GM18868 (cell line): ENCODE data around the gene NAA38.

Experiments used
- ATAC-seq: cut with Tn5 transposase; IDR thresholded peaks from one replicate; pipeline ENCODE4 v1.9.1; 2021; ENCODE audit warnings: mild to moderate bottlenecking, moderate library complexity; ENCODE audit not compliant: unreplicated experiment

Gene NAA38

DNA sequence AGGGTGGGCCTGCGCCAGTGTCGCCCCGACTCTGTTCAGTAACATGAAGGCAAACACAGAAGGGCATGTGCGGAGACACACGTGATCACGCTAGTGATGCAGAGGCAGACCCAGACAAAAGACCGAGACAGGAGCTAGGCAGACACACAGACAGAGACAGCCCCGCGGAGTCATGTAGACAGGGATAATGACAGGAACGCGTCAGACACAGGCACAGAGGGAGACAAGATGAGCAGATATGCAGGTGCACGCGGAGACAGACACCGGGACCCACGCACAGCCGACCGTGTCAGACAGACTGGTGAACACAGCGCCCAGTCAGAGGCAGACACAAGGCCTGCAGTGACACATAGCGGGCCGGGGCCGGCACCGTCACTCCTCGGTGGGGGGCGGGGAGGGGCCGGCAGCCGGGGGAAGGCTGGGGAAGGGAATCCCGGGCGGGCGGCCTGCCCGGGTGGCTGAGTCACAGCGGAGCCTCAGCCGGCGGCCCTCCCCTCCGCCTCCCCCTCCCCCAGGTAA lies 15.9 kb downstream of the NAA38 start:
- peak; percentile 11 for ATAC-seq

DNA sequence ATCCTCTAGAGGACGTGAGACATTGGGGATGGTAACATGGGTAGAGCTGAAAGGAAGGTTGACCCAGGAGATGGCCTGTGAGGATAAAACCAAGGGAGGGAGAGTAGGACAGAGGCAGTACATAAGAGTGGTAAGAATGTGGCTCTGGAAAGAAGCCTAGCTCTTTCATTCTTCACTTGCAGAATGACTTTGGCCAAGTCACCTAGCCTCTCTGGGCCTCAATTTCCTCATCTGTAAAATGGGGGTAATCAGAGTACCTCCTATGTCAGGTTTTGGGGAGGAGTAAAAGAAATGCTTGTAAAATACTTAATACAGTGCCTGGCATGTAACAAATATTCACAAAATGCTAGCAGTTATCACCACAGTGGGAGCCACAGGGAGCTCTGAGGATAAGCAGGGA lies 16.5 kb downstream of the NAA38 start:
- ATAC-seq, result no peak

DNA sequence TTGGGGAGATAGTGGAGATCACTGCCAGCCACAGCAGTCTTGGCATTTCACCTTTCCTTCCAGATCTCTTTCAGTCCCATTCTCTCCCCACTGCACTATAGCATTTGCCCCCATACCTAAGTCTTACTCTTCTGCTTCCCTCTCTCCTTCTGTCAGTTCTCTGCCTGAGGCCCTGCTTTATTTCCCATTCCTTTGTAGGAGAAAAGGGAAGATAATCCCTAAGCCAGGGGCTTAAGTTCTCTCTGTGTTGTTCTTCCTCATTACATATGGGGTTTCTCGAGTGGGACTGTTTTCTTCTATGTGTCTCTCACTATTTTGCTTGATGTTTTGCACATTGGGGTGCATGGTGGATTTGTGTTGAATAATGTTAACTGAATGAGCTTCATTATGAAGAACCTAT lies 16.9 kb downstream of the NAA38 start:
- no peak for ATAC-seq

DNA sequence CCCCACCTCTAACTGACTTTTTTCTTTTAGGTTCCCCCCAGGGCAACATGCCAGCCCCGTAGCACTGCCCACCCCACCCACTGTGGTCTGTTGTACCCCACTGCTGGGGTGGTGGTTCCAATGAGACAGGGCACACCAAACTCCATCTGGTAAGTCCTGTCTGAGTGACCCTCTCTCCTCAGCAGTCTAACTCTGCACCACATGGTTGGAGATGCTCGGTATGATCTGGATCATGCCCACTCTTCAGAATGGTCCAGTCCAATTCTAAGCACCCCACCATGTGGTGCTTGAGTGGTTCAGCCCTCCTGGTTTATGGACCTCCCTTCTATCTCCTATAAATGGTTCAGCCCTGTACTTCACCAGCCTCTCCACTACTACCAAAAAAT lies 17.5 kb downstream of the NAA38 start:
- ATAC-seq, result no peak

DNA sequence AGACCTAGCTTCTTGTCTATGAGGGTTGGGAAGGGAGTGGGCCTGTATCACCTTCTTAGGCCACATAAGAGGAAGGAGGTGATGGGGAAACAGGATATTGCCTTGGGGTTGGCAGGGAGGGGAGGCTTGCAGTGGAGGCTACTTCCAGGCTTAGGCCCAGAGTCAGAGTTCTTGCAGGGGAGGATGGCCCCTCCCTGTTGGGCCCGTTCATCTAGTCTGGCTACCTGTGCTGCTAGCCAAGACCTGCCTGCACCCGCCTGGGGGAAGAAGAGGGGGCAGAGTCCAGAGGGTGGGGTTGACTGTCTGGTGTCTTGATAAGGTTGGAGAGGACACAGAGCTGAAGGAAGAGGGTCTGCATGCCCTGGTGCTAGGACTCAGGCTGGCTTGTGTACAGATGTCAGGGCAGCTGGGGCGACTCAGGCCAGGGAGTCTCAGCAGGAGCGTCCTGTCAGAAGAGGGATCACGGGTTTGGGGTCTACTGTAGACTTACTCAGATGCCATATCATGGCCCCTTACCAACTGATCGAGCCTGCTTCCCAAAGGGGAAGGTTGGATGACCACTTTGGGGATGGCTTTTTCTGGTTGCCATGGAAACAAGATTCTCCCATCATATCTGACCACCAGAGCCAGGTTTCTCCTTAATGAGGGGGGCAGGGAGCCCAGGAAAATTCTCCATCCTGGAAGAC lies 18.0 kb downstream of the NAA38 start:
- ATAC-seq, result no peak

DNA sequence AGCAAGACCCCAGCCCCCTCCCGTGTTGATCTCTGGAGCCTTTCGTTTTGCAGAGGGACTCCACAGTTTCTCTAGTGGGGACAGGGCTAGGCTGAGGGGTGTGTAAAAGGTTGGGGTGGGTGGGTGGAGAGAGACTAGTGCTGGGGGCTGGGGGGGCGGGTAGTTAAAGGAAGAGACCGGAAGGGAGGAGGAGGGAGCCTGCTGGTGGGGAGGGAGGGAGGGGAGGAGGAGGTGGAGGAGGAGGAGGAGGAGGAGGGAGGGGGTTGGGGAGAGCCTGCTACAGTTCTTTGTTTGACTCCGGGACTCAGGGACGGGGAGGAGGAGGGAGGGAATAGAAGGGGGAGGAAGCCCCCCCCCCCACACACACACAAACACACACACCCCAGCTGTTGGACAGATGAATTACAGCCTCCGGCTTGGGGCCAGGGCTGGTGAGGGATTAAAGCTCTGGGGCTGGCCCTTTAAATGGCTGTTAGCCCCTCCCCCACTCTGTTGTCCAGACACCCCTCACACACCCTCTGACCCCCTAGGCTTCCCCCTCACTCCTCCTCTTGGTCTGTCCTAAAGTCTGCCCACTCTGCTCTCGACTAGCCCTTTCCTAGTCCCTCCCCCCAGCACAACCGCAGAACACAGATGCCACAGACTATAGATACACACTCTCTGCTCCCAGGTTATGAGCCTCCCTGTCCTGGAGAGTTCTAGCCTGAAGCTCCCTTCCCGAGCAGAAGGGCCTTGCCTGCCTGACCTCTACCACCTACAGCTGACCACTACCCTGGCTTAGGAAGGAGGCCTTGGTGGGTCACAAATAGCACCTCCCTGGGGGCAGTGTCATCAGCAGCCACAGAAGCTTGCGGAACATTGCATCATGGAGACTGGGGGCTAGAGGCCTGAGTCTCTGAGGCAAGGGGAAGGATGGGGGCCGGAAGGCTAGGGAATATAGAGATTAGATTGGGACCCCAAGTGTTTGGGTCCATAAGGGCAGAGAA lies 19.0 kb downstream of the NAA38 start:
- ATAC-seq, result no peak

DNA sequence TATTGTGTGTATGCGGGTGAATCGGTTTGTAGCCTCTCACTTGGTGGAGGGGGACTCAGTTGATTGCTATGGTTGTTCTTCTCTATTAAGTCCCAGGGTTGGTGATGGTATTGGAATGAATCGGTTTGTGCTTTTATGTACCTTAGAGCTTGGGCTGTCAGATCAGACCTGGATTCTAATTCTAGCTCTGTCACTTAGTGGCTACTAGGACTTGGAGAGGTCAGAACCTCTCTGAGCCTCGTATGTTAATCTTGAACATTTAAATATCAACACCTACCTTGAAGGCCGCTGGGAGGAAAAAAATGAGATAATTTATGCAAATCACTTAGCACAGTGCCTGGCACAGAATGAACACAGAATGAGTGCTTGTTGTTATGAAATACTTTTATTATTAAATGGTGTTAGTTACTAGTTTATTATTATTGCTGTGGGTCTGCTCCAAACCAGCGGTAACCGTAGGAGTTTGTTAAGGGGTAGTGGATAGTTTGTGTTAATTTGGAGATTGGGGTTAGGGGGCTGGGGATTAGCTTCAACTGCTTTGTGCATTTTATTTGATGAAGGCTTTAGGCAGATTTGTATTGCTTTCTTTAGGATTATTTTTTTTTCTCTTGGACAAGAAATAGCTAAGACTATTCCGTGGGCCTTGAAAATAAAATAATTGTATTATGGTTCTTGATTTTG lies 19.8 kb downstream of the NAA38 start:
- no peak for ATAC-seq

DNA sequence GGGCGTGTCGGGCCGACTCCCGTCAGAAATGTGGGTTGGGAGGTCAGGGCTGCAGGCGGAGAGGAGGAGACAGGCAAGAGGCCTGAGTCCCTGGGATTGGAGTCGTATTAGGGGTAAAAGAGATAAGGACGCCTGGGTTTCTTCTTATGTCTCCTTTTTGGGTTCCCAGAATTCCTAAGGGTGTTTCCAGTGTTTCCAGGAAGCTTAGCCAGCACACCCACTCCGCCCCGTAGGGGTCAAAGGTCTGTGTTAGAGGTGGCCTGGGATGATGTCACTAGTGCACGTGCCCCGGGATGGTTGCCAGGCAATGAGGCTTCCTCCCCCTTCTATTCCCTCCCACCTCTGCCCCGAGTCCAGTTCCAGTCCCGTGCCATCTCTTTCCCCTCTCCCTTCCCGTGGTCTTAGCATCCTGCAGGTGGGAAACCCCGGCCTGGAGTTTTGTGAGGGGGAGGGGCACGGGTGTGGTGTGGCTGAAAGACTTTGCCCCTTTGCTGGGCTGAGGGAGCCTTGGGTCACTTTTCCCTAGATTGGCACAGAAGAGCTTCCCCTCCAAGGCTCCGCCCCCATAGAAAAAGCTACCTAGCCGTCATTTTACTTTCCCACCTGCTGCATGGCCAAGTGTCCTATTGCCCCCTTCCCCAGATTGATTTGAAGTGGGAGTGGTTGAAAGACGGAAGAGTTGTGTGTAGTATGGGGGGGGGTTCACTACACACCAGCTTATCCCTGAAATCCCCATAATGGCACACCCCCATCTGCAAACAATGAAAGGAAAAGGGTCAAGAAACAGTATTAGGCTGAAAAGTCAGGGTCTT lies 20.6 kb downstream of the NAA38 start:
- no peak for ATAC-seq

DNA sequence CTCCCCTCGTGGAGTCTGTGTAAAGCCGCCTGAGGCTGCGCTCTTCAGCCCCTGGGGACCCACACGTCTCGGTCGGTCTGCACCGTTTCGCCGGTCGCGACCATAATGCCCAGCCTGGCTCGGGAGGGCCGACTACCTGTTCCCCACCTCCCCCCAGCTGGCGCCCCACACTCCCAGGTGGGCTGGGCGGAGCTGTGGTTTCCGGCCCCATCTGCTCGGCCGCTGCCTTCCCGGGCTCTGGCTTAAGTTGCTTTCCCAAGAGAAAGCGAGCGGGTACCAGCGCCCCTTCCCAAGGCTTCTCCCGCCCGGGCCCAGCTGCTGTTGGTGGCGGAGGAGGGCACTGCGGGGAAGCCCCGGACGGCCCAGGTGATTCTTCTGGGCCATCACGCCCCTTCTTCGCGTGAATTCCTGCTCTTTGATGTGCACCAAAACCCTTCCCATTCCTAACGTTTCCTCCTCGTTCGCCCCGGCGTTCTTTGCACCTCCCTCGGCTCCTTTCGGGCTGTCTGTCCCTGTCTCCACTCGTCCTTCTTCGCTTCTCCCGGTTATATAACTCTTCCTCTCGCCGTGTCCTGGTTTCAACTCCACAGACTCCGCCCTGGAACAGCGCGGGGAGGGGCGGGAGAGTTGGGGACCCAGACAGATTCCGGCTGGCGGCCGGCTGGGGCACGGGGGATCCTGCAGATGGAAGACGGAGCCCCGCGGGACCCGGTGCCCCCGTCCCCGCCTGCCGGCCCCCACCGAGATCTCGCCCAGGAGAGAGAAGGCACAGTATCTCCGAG lies 21.4 kb downstream of the NAA38 start:
- no peak for ATAC-seq

DNA sequence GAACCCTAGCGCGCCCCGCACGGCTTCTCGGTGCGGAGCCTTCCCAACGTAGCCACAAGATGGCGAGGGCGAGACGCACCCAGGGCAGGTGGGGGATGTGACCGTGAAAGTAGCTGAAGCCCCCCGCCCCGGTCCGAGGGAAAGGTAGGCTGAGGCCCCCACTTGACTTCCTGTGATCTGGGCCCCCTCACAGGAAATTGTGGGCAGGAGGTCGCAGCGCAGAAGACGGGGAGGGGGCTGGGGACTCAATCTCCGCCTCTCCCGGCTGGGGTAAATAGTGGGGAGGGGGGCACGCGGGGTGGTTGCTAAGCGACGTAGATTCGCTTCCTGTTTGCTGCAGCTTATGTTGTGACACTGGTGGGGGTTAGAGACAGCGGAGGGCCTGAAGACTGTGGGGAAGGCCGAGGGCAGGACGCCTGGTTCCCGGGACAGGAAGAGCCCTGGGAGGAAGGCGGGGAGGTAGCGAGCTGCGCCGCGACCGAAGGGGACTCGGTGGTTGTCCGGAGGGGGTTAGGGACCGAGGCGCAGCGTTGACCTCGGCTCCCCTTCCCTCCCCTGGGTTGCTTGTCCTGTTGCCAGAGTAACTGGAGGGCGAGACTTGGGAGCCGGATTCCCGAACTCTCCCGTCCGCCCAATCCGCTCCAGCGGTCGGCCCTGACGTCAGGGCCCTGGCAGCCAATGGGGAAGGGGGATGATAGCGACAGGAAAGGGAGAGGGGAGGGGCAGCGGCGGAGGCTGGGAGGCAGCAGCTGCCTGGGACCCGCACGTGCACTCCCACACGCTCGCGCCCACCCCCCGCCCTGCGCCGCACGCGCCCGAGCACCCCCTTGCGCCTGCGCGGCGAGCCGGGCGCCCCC lies 22.2 kb downstream of the NAA38 start:
- peak; percentile 54 for ATAC-seq

DNA sequence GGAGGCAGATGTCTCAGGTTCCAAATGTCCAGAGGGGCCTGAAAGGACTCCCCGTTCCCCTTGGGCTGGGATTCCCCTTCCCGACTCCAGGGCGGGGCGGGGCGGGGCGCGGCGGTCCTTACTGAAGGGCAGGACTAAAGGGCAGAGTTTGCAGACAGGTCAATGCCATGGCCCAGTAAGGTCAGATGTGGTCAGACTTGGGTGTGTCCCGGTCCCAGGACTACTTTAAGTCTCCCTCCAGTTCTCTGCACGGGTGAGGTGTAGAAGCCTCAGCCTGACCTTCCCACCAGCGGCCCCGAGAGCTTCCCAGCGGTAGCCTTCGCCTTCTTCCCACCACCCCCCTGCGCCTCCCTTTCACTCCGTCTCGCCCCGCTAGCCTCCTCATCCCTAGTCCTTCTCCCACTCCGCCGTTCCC lies 22.8 kb downstream of the NAA38 start:
- no peak for ATAC-seq

DNA sequence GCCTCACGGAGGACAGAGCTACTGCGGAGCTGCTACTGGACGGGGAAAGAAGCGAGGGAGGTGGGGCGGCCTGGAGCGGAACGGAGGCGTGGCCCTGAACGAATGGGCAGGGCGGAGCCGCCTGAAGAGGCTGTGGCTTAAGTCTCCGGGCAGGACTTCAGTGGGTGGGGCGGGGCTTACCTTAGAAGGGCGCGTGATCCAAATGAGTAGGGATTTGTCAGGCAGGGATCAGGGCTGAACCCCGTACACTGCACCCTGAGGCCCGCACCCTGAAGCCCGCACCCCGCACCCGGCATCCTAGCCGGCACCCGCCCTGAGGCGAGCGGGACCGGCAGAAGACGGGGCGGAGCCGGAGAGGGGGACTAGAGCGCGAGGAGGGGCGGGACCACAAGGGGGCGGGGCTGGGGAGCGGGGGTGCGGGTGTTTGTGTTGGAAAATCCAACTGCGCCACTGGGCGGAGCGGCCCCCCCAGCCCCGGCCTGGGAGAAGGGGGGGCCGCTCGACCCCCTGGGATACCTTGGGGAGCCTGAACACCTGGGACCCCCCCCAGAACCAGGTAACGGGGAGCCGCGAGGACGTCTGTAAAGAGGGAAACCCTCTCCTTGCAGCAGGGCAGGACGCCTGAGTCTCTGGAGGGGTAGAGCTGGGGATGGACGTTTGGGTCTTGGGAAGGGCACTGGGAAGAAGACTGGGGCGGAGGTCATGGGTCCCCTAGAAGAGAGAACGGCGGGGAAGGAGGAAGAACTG lies 23.4 kb downstream of the NAA38 start, which contains the start of gene KDM6B:
Gene KDM6B, plus strand, starts transcription at position 423 of the 747 bp plus-strand sequence. CDS start 11,338 bp downstream, outside the sequence.
- ATAC-seq, result peak; percentile 50

DNA sequence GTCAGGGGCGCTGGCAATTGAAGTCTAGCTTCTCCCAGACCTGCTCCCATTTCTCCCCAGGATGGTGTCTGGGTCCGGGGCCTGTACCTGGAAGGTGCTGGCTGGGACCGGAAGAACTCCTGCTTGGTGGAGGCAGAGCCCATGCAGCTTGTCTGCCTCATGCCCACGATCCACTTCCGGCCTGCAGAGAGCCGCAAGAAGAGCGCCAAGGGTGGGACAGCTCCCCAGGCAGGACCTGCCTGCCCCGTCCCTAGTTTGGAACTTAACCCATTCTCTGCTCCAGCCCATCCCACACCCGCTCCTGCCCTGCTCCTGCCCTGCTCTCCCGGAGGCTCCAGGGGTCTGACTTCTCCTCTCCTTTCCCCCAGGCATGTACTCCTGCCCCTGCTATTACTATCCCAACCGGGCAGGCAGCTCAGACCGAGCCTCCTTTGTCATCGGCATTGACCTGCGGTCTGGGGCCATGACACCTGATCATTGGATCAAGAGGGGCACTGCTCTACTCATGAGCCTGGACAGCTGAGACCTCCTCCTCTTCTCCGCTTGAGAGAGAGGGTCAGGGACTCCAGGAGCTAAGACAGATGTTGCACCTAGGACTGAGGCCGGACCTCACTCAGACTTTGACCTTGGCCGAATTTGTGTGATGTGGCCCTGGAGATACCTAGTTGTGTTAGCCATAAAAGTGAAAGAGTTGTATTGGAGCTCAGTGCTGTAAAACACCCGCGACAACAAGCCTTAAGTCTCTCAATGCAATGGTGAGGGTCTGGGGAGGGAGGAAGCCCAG lies 24.2 kb downstream of the NAA38 start:
- ATAC-seq, result no peak

DNA sequence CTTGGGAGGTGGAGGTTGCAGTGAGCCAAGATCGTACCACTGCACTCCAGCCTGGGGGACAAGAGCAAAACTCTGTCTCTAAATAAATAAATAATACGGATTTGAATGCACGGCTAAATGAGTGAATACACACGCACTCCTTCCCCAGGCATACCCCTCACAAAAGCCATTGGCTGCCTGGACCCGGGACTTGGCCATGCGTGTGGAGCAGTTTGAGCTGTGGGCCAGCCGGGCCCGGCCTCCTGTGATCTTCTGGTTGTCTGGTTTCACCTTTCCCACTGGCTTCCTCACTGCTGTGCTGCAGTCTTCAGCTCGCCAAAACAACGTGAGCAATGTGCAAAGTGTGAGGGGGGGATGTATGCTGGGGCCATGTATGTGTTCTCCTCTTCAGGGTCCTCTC lies 24.9 kb downstream of the NAA38 start:
- ATAC-seq, result no peak

DNA sequence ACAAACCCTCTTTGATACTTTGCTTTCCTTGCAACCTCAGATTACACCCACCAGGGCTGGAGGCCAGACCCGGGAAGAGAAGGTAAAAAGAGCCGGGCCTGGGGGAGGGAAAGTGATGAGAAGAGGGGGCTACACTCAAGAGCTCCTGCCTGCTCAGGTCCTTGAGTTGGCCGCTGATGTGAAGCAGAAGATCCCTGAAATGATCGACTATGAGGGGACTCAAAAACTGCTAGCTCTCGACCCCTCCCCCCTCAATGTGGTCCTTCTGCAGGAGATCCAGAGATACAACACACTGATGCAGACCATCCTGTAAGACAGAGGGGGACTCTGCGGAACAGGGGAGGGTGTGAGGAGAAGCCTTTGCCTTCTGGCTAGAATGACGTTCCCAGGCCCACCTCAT lies 26.1 kb downstream of the NAA38 start:
- ATAC-seq, result no peak

DNA sequence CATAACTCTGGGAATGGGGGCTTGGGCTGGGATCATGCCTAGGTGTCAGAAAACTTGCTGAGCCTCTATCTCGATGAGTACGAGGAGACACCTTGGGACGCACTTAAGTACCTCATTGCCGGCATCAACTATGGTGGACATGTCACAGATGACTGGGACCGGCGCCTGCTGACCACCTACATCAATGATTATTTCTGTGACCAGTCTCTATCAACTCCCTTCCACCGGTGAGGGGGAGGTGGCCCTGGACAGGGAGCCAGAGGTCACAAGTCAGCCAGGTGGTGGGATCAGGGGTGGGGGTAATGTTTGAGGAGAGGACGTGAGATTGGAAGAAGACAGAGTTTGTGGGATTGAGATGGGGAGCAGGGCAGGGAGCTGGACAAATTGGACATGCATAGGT lies 26.7 kb downstream of the NAA38 start:
- ATAC-seq, result no peak
